T-cell (primary cell): Measurements from ENCODE around the gene PCK2. TPM values are rescaled to one million over a fixed set of nuclear protein-coding genes. Genes with fewer than 3 reads are reported as not detected.
A peak's percentile ranks its signal among the peaks of the same experiment; 100 is the strongest.

ENCODE experiments used
- ATAC-seq, 4 experiments: fragments of 200-7000 bp in 3 of 4; fragments of 150-1000 bp in 1 of 4; cut with Tn5 transposase; replicated peaks in 1 of 4; 1 replicate in 3 of 4; 2 replicates in 1 of 4; pipeline ENCODE4 v1.10.0; 2021; ENCODE audit warnings: moderate library complexity in 3 of 4, mild to moderate bottlenecking in 2 of 4, moderate number of reproducible peaks in 1 of 4
- CTCF ChIA-PET, 2 donors: fragments of 300-600 bp; sonication (Branson Sonifier 250); formaldehyde crosslinking; loops; one replicate each; lab custom pipeline; 2022; ENCODE audit warnings: antibody characterized with exemption in 2 of 2; lab: Charles Lee
- POLR2A ChIA-PET, 2 donors: fragments of 300-600 bp; sonication (Branson Sonifier 250); formaldehyde crosslinking; loops; one replicate each; lab custom pipeline; 2022; ENCODE audit warnings: antibody characterized with exemption in 2 of 2; lab: Charles Lee
- DNase-seq, 35 experiments: peaks; one replicate each; pipeline versions ENCODE4 v3.0.0 to v3.0.0-alpha.2; 2013 to 2023
- H3K27ac ChIP-seq: one replicate; pipeline ENCODE4 v1.5.1; 2013; ENCODE audit warnings: low read length
- H3K27me3 ChIP-seq, 2 experiments: replicated peaks in 1 of 2; 1 replicate in 1 of 2; 2 replicates in 1 of 2; pipeline versions ENCODE4 v1.6.1 to v1.7.0; 2013; ENCODE audit warnings: low read length in 1 of 2, mixed read lengths in 1 of 2; ENCODE audit not compliant: control insufficient read depth in 2 of 2, insufficient read depth in 2 of 2; ENCODE audit errors: extremely low read depth in 1 of 2
- H3K36me3 ChIP-seq, 2 donors: 1 replicate in 1 of 2; 2 replicates in 1 of 2; pipeline versions ENCODE4 v1.6.1 to v1.7.0; 2013; ENCODE audit warnings: low read length in 1 of 2; ENCODE audit not compliant: control insufficient read depth in 2 of 2, insufficient read depth in 1 of 2; ENCODE audit errors: extremely low read depth in 1 of 2
- H3K4me1 ChIP-seq, 2 experiments: 1 replicate in 1 of 2; 2 replicates in 1 of 2; pipeline versions ENCODE4 v1.6.1 to v1.7.0; 2013; ENCODE audit warnings: low read length in 2 of 2, mixed read lengths in 1 of 2; ENCODE audit not compliant: insufficient read depth in 2 of 2, control insufficient read depth in 1 of 2; ENCODE audit errors: extremely low read depth in 1 of 2
- H3K4me3 ChIP-seq, 2 donors: 1 replicate in 1 of 2; 2 replicates in 1 of 2; pipeline versions ENCODE4 v1.5.1 to v1.7.0; 2013; ENCODE audit warnings: mild to moderate bottlenecking in 2 of 2, low read length in 1 of 2, moderate library complexity in 1 of 2; ENCODE audit not compliant: control insufficient read depth in 1 of 2; ENCODE audit errors: extremely low read depth in 1 of 2
- H3K9me3 ChIP-seq: 2 replicates; pipeline ENCODE4 v1.7.0; 2013
- H3K27ac Mint-ChIP-seq, 2 donors: one replicate each; pipeline ENCODE4 v1.8.0; 2020 to 2021; ENCODE audit warnings: mild to moderate bottlenecking in 2 of 2, mixed read lengths in 2 of 2
- H3K27me3 Mint-ChIP-seq, 2 donors: one replicate each; pipeline ENCODE4 v1.8.0; 2021 to 2022; ENCODE audit warnings: mixed read lengths in 2 of 2
- H3K36me3 Mint-ChIP-seq: one replicate; pipeline ENCODE4 v1.8.0; 2021; ENCODE audit warnings: mixed read lengths
- H3K4me1 Mint-ChIP-seq, 3 donors: one replicate each; pipeline ENCODE4 v1.8.0; 2020 to 2022; ENCODE audit warnings: mixed read lengths in 3 of 3, mild to moderate bottlenecking in 1 of 3
- H3K4me3 Mint-ChIP-seq, 3 donors: one replicate each; pipeline ENCODE4 v1.8.0; 2020 to 2022; ENCODE audit warnings: mild to moderate bottlenecking in 3 of 3, mixed read lengths in 3 of 3, moderate library complexity in 3 of 3
- H3K9me3 Mint-ChIP-seq, 3 donors: one replicate each; pipeline ENCODE4 v1.8.0; 2020 to 2022; ENCODE audit warnings: mixed read lengths in 3 of 3
- WGBS: methylation state at CpG from one replicate; pipeline ENCODE4 v1.1.5; 2013; ENCODE audit warnings: missing lambda C conversion rate; ENCODE audit not compliant: insufficient coverage; 5-methylcytosine and 5-hydroxymethylcytosine counted together
- total RNA-seq, 35 experiments: library from RNA in 6 of 35; stranded (reverse) in 6 of 35; fragments of 120-200 nt in 1 of 35; gene quantifications; one replicate each; pipeline versions ENCODE4 v1.2.1 to v1.2.4 and lab custom pipeline; 2013 to 2026

PCK2 gene
- total RNA-seq, 5 donors from 2014 or later (not counting 1 experiment from before 2014, with no cell fraction given), result 11.8 to 35.5 (median 29.4) TPM

GRCh38 chr14:24144451-24144850, 50.3 kb downstream of the PCK2 start:
- DNase-seq (no peak), ATAC-seq (no peak)
- no peak overlapping the region for H3K27ac ChIP-seq
- Mint-ChIP-seq H3K27ac (peak overlapping the region; percentile 76 to 79), H3K36me3 (peaks cover 24% of the 10 kb centered on the region), H3K4me1 (peaks cover 69 to 77% (median 73%) of the 10 kb centered on the region in 3 donors), H3K9me3 (no peaks in the 10 kb centered on the region), H3K4me3 (peak overlapping the region in 2 of 3 donors; percentile 22 to 28), H3K27me3 (no peaks in the 10 kb centered on the region)
- POLR2A ChIA-PET, result no interaction called here
- 100% methylated on average over 1 of the region's 1 CpG for WGBS
- H3K4me1 ChIP-seq, result peaks cover 23 to 59% of the 10 kb centered on the region in 2 experiments
- H3K27me3 ChIP-seq, result no peaks in the 10 kb centered on the region
- no peak overlapping the region for H3K4me3 ChIP-seq
- peaks cover 7 to 36% of the 10 kb centered on the region in 2 donors for H3K36me3 ChIP-seq
- no peaks in the 10 kb centered on the region for H3K9me3 ChIP-seq
- CTCF ChIA-PET, result interaction anchor here in 1 of 2 donors (0.6 kb wide), 1 partner anchor 41 kb away, joined by 3 read pairs; no protein-coding TSS in a partner anchor

GRCh38 chr14:24145219-24145618, 51.1 kb downstream of the PCK2 start:
- Histone ChIP-seq H3K27me3 (no peaks in the 10 kb centered on the region), H3K4me1 (peaks cover 19 to 60% of the 10 kb centered on the region in 2 experiments), H3K27ac (peak overlapping the region; percentile 82), H3K9me3 (no peaks in the 10 kb centered on the region), H3K36me3 (peaks cover 5 to 43% of the 10 kb centered on the region in 2 donors), H3K4me3 (no peak overlapping the region)
- Mint-ChIP-seq H3K4me3 (peak overlapping the region; percentile 96 to 99 (median 97)), H3K9me3 (no peaks in the 10 kb centered on the region), H3K27me3 (no peaks in the 10 kb centered on the region), H3K27ac (peak overlapping the region; percentile 95 to 99), H3K4me1 (peaks cover 69 to 73% (median 73%) of the 10 kb centered on the region in 3 donors), H3K36me3 (peaks cover 27% of the 10 kb centered on the region)
- DNase-seq (no peak), ATAC-seq (no peak)
- no CpG with 5 or more reads among the region's 2 CpGs for WGBS
- ChIA-PET CTCF (interaction anchor here (0.5 to 2.7 kb wide), 4 partner anchors 16 to 666 kb away, joined by 3 to 30 read pairs (median 16); partner anchors contain the start of genes DCAF11 (in 1 of the 2), IRF9 (in 1 of the 2), NRL (in 1 of the 2) and TINF2 (in 1 of the 2)), POLR2A (interaction anchor here in 1 of 2 donors (0.6 to 1.1 kb wide), 3 partner anchors 9 to 31 kb away, joined by 3 to 4 read pairs (median 4); partner anchors contain the start of genes DCAF11, IRF9, NRL and PSME1)

- H3K27me3 Mint-ChIP-seq, result no peaks in the 10 kb centered on the region
- no peak for ATAC-seq
- POLR2A ChIA-PET, result interaction anchor here (0.5 to 3.0 kb wide), 6 partner anchors 15 to 31 kb away, joined by 3 to 23 read pairs (median 6); partner anchors contain the start of genes DCAF11 (in 2 of the 2), IRF9 (in 2 of the 2) and NRL (in 2 of the 2)
These were observed 51.8 kb downstream of the PCK2 start for GRCh38 chr14:24145690-24146452.

GRCh38 chr14:24146453-24146977, 52.4 kb downstream of the PCK2 start, which contains the start of gene PSME2:
Gene PSME2 (minus strand): TSS chr14:24146610. CDS start chr14:24146581, 29 bp downstream.
- no peaks in the 10 kb centered on the region for H3K9me3 Mint-ChIP-seq
- Histone ChIP-seq H3K4me3 (peak within 1 kb of the TSS; percentile 69 to 91), H3K27ac (peak within 1 kb of the TSS; percentile 82), H3K9me3 (no peaks in the 10 kb centered on the region), H3K27me3 (no peaks in the 10 kb centered on the region), H3K4me1 (peaks cover 19 to 63% of the 10 kb centered on the region in 2 experiments), H3K36me3 (peaks cover 16 to 56% of the 10 kb centered on the region in 2 donors)
- peaks cover 37% of the 10 kb centered on the region for H3K36me3 Mint-ChIP-seq
- peaks cover 69 to 72% (median 70%) of the 10 kb centered on the region in 3 donors for H3K4me1 Mint-ChIP-seq
- CTCF ChIA-PET, result interaction anchor here (0.6 to 2.7 kb wide), 11 partner anchors 9 to 96 kb away, joined by 3 to 30 read pairs (median 3); partner anchors contain the start of genes DCAF11 (in 1 of the 2), IRF9 (in 1 of the 2), NRL (in 1 of the 2) and PSME1 (in 1 of the 2)
- POLR2A ChIA-PET, result interaction anchor here (0.5 to 3.0 kb wide), 9 partner anchors 8 to 1615 kb away, joined by 3 to 23 read pairs (median 5); partner anchors contain the start of genes DCAF11 (in 2 of the 2), NRL (in 2 of the 2), IRF9 (in 1 of the 2) and PSME1 (in 1 of the 2)
- DNase-seq (peak; percentile 61 to 89 (median 74)), ATAC-seq (peak; percentile 57 to 67 (median 62))
- no peaks in the 10 kb centered on the region for H3K27me3 Mint-ChIP-seq
- peak within 1 kb of the TSS; percentile 95 to 99 for H3K27ac Mint-ChIP-seq
- H3K4me3 Mint-ChIP-seq, result peak within 1 kb of the TSS; percentile 96 to 99 (median 97)
- WGBS, result under 1% methylated on average over 15 of the region's 25 CpGs

More at GRCh38 chr14:24145690-24146452, 51.8 kb downstream of the PCK2 start:
- no peaks in the 10 kb centered on the region for H3K27me3 ChIP-seq
- H3K9me3 ChIP-seq, result no peaks in the 10 kb centered on the region
- CTCF ChIA-PET, result interaction anchor here (0.5 to 2.7 kb wide), 5 partner anchors 15 to 667 kb away, joined by 3 to 30 read pairs (median 9); partner anchors contain the start of genes DCAF11 (in 1 of the 2), IRF9 (in 1 of the 2), NRL (in 1 of the 2) and TINF2 (in 1 of the 2)
- peaks cover 10 to 50% of the 10 kb centered on the region in 2 donors for H3K36me3 ChIP-seq
- 5% methylated on average over 2 of the region's 9 CpGs for WGBS
- no peak for DNase-seq
- peak overlapping the region; percentile 69 to 77 for H3K4me3 ChIP-seq
- Mint-ChIP-seq H3K4me1 (peaks cover 70 to 74% (median 71%) of the 10 kb centered on the region in 3 donors), H3K36me3 (peaks cover 34% of the 10 kb centered on the region), H3K27ac (peak overlapping the region; percentile 95 to 99), H3K4me3 (peak overlapping the region; percentile 96 to 99 (median 97)), H3K9me3 (no peaks in the 10 kb centered on the region)
- H3K4me1 ChIP-seq, result peaks cover 19 to 60% of the 10 kb centered on the region in 2 experiments
- peak overlapping the region; percentile 82 for H3K27ac ChIP-seq

GRCh38 chr14:24146978-24147760, 53.1 kb downstream of the PCK2 start, which contains the start of gene RNF31:
Gene RNF31 (plus strand): TSS chr14:24147498. CDS start chr14:24147699, 201 bp downstream.
- H3K27ac ChIP-seq, result peak within 1 kb of the TSS; percentile 82
- peaks cover 40% of the 10 kb centered on the region for H3K36me3 Mint-ChIP-seq
- H3K4me1 ChIP-seq, result peaks cover 17 to 58% of the 10 kb centered on the region in 2 experiments
- CTCF ChIA-PET, result interaction anchor here (0.6 to 2.7 kb wide), 11 partner anchors 9 to 95 kb away, joined by 3 to 30 read pairs (median 3); partner anchors contain the start of genes IRF9 (in 2 of the 2), DCAF11 (in 1 of the 2), NRL (in 1 of the 2) and PSME1 (in 1 of the 2)
- WGBS, result under 1% methylated on average over 48 of the region's 57 CpGs
- H3K4me3 Mint-ChIP-seq, result peak within 1 kb of the TSS; percentile 96 to 99 (median 97)
- H3K4me3 ChIP-seq, result peak within 1 kb of the TSS; percentile 69 to 91
- H3K9me3 ChIP-seq, result no peaks in the 10 kb centered on the region
- no peaks in the 10 kb centered on the region for H3K27me3 Mint-ChIP-seq
- peaks cover 20 to 63% of the 10 kb centered on the region in 2 donors for H3K36me3 ChIP-seq
- DNase-seq, result peak; percentile 90 to 99 (median 97)
- POLR2A ChIA-PET, result interaction anchor here (0.6 to 3.0 kb wide), 8 partner anchors 9 to 1616 kb away, joined by 3 to 23 read pairs (median 4); partner anchors contain the start of genes DCAF11 (in 2 of the 2), NRL (in 2 of the 2), IRF9 (in 1 of the 2) and PSME1 (in 1 of the 2)
- H3K27me3 ChIP-seq, result no peaks in the 10 kb centered on the region
- H3K4me1 Mint-ChIP-seq, result peaks cover 64 to 69% (median 66%) of the 10 kb centered on the region in 3 donors
- peak; percentile 89 to 93 (median 90) for ATAC-seq
- peak within 1 kb of the TSS; percentile 95 to 99 for H3K27ac Mint-ChIP-seq
- H3K9me3 Mint-ChIP-seq, result no peaks in the 10 kb centered on the region
